Astrocyte of the spinal cord (primary cell): Measurements from ENCODE around the gene TBP.

Experiments
- DNase-seq: peaks from one replicate; pipeline ENCODE4 v3.0.0; 2011; ENCODE audit warnings: low read depth, low spot score
- H3K4me3 ChIP-seq: 2 replicates; pipeline ENCODE4 v1.5.1; 2011; ENCODE audit warnings: low read depth, mild to moderate bottlenecking, low read length, moderate library complexity
- in situ Hi-C: cut with HindIII; loops from 2 replicates; pipeline ENCODE4 v1.10.0; 2017; ENCODE audit warnings: low sequenced_read_pairs
- TF ChIP-seq, protein P1 (sequence below): IDR thresholded peaks from 2 replicates; pipeline ENCODE4 v1.5.1; 2012; ENCODE audit warnings: low read depth, mild to moderate bottlenecking, low read length, inconsistent platforms

The TBP gene

DNA sequence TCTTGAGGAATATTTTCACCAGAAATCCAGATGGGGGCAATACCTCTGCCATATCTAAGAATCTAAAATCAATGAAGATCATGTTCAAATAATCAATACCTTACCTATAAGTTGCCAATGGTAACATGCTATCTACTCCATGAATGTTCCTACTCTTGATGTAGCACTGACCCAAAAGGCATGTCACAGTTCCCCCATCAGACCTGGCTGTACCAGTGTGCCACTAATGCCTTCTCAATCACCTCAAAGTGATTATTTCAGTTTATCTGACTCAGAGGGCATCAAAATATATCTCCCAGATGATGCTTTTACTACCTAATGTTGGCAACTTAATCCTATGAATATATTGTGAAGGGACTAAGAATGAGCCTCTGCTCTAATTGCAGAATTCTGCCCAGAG lies 24.7 kb downstream of the TBP start:
- no peak overlapping the region for H3K4me3 ChIP-seq
- TF ChIP-seq, protein P1, sequence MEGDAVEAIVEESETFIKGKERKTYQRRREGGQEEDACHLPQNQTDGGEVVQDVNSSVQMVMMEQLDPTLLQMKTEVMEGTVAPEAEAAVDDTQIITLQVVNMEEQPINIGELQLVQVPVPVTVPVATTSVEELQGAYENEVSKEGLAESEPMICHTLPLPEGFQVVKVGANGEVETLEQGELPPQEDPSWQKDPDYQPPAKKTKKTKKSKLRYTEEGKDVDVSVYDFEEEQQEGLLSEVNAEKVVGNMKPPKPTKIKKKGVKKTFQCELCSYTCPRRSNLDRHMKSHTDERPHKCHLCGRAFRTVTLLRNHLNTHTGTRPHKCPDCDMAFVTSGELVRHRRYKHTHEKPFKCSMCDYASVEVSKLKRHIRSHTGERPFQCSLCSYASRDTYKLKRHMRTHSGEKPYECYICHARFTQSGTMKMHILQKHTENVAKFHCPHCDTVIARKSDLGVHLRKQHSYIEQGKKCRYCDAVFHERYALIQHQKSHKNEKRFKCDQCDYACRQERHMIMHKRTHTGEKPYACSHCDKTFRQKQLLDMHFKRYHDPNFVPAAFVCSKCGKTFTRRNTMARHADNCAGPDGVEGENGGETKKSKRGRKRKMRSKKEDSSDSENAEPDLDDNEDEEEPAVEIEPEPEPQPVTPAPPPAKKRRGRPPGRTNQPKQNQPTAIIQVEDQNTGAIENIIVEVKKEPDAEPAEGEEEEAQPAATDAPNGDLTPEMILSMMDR, result no peak
- in situ Hi-C loops, result no loop called here
- no peak for DNase-seq

DNA sequence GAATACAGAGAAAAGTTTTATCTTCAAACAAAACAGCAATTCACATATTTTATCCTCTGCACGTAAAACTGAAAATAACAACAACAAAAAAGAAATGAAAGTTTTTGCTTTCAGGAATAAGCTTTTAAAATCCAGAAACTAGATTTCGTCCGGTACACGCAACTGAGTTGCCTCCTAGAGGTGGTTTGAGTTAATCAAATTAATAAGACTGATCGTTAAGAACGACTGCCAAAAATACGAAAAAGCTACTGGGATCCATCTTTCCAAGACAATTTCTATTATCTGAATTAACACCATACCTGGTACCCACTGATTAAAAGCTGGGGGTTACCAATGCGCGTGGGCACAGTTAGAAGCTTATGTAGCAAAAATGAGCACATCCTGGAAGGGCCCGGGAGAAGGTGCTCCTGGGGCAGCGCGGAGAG lies 29.6 kb downstream of the TBP start:
- DNase-seq, result peak; percentile 32
- TF ChIP-seq, protein P1, result no peak
- in situ Hi-C loops, result no loop called here
- peak overlapping the region; percentile 89 for H3K4me3 ChIP-seq

DNA sequence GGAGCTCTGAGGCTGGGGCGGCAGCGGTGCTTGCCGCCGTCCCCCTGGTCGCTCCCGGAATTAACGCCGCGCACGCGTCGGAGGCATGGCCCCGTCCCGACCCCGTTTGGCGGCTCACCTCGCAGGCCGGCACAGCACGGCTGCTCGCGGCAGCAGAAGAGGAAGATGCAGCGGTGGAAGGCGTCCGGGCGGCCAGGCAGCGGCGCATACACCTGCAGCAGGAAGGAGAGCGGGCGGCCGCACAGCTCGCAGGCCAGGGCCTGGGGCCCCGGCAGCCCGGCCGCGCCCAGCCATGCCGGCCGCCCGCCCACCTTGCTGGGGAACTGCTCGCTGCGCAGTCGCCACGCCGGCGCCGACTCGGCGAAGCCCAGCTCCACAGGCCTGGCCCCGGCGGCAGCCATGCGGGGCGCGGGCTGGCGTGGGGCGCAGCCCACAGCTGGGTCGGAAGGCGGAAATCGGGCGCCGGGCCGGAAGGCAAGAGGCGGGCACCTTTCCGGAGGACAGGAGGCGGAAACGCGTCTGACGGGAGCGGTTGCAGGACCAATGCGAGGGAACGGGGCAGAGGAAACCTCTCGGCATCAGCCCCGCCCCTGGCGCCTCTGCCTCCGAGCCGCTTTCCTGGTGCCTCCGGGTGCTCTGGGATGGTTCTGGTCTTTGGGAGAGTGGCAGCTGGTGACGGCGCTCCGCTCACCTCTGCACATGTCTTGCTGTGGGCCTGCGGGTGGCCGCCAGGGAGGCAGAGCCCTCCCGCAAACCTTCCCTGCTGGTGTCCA lies 30.2 kb downstream of the TBP start, which contains the start of gene PDCD2:
TSS of gene PDCD2 (minus strand) at position 457 of the 773 bp plus-strand sequence. CDS start at position 401, 56 bp downstream.
- in situ Hi-C loops, result no loop called here
- H3K4me3 ChIP-seq, result peak within 1 kb of the TSS; percentile 89
- DNase-seq, result peak; percentile 88
- TF ChIP-seq, protein P1, result no peak

DNA sequence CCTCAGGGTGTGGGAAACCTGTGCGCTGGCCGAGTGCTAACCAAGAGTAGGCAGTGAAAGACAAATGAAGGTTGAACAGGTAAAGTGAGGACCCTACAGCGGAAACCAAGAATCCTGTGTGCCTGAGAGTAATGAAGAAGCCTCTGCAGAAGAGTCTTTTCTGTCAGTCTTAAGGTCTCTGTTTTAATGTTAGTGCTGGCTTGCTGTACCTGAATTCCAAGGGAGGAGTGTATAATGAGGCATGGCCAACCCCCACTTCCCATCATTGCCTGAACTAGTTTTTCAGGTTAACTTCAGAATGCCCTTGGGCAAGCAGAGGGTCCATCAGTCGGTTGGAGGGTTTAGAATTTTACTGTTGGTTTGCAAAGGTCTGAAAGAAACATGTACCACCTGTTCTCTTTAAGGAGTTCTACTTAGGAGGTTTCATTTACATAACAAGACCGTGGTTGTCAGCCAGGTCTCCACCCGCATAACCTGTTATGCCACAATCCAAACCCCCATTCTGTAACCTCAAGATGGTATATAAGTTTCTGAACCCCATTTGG lies 30.9 kb downstream of the TBP start:
- no peak for DNase-seq
- in situ Hi-C loops, result no loop called here
- peak overlapping the region; percentile 89 for H3K4me3 ChIP-seq
- TF ChIP-seq, protein P1, result no peak

DNA sequence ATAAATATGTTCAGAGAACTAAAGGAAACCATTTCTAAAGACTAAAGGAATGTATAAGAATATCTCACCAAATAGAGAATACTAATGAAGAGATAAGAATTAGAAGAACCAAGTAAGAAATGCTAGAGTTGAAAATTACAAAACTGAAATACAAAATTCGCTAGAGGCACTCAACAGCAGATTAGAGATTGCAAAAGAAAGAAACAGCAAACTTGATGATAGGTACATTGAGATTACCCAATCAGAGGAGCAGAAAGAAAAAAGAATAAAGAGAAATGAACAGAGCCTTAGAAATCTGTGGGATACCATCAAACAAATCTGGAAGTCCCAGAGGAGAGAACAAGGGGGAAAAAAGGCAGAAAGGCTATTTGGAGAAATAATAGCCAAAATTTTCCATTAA lies 36.6 kb downstream of the TBP start:
- TF ChIP-seq, protein P1, result no peak
- no peak overlapping the region for H3K4me3 ChIP-seq
- in situ Hi-C loops, result no loop called here
- DNase-seq, result no peak

DNA sequence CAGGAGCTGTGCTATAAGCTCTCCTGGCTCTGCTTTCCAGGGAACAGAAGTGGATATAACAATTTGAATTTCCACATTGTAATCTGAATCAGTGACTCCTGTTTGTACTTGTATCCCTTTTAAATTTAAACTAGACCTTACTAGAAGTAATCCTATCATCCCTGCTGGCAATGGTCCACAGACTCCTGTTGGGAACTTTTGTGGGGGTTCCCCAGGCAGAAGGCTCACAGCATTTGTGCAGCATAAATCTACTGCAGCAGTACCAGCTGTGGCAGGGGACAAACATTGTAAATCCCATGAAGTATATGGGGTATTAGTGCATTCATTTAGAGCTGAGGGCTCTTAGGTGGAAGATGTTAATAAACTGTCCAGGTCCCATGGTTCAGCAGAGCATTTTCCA lies 42.3 kb downstream of the TBP start:
- no peak for DNase-seq
- TF ChIP-seq, protein P1, result no peak
- H3K4me3 ChIP-seq, result no peak overlapping the region
- in situ Hi-C loops, result no loop called here
